ENCODE measurements around the gene SCNN1G. TPM values are rescaled to one million over a fixed set of nuclear protein-coding genes. Genes with fewer than 3 reads are reported as not detected.

Gene SCNN1G
- total RNA-seq, 1 experiment from 2014 or later = 6.3 TPM

DNA sequence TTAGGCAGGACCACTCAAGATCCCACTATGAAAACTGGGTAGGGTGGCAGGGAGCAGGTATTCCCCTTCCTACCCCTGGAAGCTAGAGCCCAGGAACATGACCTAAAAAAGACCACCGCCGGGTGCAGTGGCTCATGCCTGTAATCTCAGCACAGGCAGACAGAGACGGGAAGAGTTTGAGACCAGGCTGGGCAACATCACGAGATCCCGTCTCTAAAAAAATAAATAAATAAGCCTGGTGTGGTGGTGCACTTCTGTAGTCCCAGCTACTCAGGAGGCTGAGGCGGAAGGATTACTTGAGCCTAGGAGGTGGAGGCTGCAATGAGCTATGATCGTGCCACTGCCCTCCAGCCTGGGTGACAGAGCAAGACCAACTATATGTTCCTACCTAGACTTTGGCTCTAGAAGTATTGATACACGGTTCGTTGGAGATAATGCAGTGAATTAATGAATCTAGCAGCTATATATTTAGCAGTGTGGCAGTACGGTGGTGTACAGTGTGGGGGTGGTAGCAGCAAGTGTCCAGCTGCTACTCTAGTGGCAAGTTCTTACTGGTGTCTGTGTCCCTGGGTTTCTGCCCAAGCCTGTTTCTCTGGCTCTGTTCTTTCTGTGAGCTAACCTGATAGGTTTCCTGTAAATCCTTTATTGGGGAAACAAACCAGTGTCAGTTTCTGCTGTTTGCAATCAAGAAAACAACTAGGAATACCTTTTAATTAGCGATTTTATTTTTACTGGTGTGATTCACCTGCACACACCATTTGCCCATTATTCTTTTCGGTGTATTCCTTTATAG is 30.0 kb upstream of the SCNN1G start:
- Histone ChIP-seq H3K9me2 (replicated peaks; ENCODE audit: low read length) (no peaks in the 10 kb centered on the region), H3K27me3 (ENCODE audit: low read length) (no peaks in the 10 kb centered on the region), H2AFZ (ENCODE audit: low read length) (no peak overlapping the region), H3K36me3 (ENCODE audit: low read depth, low read length) (no peaks in the 10 kb centered on the region), H3F3A (ENCODE audit: low read length, unreplicated experiment) (no peaks in the 10 kb centered on the region), H3K27ac (ENCODE audit: low read length) (no peak overlapping the region), H3K4me2 (ENCODE audit: low read length) (no peak overlapping the region), H3K4me1 (ENCODE audit: insufficient read depth, low read length) (peaks cover 5% of the 10 kb centered on the region; the same call in 1 of the 2 replicates), H3K9me3 (ENCODE audit: low read length) (no peaks in the 10 kb centered on the region), H4K20me1 (ENCODE audit: low read length) (no peaks in the 10 kb centered on the region), H3K4me3 (ENCODE audit: low read length) (no peak overlapping the region), H3K9ac (ENCODE audit: low read length) (no peak overlapping the region), H3K79me2 (ENCODE audit: low read length) (peaks cover 10% of the 10 kb centered on the region)
- BruUV-seq (replicated peaks) = no TSS peak
- ChIA-PET CTCF (no interaction called here), POLR2A (ENCODE audit: unreplicated experiment) (no interaction called here)
- no peak for DNase-seq
- intact Hi-C loops (cut with micrococcal nuclease) = no loop called here
- no peak for ATAC-seq
- TF ChIP-seq EZH2 (IDR thresholded peaks at IDR 0.05; ENCODE audit: low read length, unreplicated experiment) = no peak
- no peak for TF ChIP-seq EZH2phosphoT487 (IDR thresholded peaks at IDR 0.05; ENCODE audit: borderline replicate concordance, low read length)
- TF ChIP-seq, protein P1, sequence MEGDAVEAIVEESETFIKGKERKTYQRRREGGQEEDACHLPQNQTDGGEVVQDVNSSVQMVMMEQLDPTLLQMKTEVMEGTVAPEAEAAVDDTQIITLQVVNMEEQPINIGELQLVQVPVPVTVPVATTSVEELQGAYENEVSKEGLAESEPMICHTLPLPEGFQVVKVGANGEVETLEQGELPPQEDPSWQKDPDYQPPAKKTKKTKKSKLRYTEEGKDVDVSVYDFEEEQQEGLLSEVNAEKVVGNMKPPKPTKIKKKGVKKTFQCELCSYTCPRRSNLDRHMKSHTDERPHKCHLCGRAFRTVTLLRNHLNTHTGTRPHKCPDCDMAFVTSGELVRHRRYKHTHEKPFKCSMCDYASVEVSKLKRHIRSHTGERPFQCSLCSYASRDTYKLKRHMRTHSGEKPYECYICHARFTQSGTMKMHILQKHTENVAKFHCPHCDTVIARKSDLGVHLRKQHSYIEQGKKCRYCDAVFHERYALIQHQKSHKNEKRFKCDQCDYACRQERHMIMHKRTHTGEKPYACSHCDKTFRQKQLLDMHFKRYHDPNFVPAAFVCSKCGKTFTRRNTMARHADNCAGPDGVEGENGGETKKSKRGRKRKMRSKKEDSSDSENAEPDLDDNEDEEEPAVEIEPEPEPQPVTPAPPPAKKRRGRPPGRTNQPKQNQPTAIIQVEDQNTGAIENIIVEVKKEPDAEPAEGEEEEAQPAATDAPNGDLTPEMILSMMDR (conservative IDR thresholded peaks at IDR 0.05; ENCODE audit: low read depth, low read length) = no peak

DNA sequence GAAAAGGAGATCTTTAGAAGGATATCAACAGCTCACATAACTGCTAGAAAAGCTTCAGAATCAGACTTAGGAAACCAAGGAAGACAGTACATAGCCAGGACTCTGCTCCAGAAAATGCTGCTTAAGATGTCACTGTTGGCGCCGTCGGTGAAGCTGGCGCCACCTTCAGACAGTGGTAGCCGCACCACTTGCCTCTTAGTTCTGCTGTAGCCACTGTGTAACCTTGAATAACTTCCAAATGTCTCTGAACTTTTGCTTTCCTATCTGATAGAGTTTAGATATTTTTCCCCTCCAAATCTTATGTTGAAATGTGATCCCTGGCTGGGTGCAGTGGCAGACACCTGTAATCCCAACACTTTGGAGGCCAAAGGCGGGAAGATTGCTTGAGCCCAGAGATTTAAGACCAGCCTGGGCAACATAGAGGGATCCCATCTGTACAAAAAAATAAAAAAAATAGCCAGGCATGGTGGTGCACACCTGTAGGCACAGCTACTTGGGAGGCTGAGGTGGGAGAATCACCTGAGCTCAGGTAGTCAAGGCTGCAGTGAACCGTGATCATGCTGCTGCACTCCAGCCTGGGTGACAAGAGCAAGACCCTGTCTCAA is 27.0 kb upstream of the SCNN1G start:
- DNase-seq = peak; percentile 37
- ChIA-PET CTCF (no interaction called here), POLR2A (ENCODE audit: unreplicated experiment) (no interaction called here)
- intact Hi-C loops (cut with micrococcal nuclease) = no loop called here
- peak overlapping the region; percentile 53; the same call in 1 of the 2 replicates for H2AFZ ChIP-seq (ENCODE audit: low read length)
- H3K4me3 ChIP-seq (ENCODE audit: low read length) = no peak overlapping the region
- H3K4me1 ChIP-seq (ENCODE audit: insufficient read depth, low read length) = no peaks in the 10 kb centered on the region
- H3K36me3 ChIP-seq (ENCODE audit: low read depth, low read length) = no peaks in the 10 kb centered on the region
- no peaks in the 10 kb centered on the region for H3K9me3 ChIP-seq (ENCODE audit: low read length)
- H3K4me2 ChIP-seq (ENCODE audit: low read length) = no peak overlapping the region
- no peaks in the 10 kb centered on the region for H3K79me2 ChIP-seq (ENCODE audit: low read length)
- no peaks in the 10 kb centered on the region for H3K9me2 ChIP-seq (replicated peaks; ENCODE audit: low read length)
- H3K9ac ChIP-seq (ENCODE audit: low read length) = no peak overlapping the region
- H3K27me3 ChIP-seq (ENCODE audit: low read length) = no peaks in the 10 kb centered on the region
- peak; percentile 24; the same call in 1 of the 2 replicates for ATAC-seq
- no TSS peak for BruUV-seq (replicated peaks)
- H3F3A ChIP-seq (ENCODE audit: low read length, unreplicated experiment) = no peaks in the 10 kb centered on the region
- H4K20me1 ChIP-seq (ENCODE audit: low read length) = no peaks in the 10 kb centered on the region
- TF ChIP-seq, protein P1 (conservative IDR thresholded peaks at IDR 0.05; ENCODE audit: low read depth, low read length) = peak; percentile 61
- no peak for TF ChIP-seq EZH2phosphoT487 (IDR thresholded peaks at IDR 0.05; ENCODE audit: borderline replicate concordance, low read length)
- H3K27ac ChIP-seq (ENCODE audit: low read length) = no peak overlapping the region

DNA sequence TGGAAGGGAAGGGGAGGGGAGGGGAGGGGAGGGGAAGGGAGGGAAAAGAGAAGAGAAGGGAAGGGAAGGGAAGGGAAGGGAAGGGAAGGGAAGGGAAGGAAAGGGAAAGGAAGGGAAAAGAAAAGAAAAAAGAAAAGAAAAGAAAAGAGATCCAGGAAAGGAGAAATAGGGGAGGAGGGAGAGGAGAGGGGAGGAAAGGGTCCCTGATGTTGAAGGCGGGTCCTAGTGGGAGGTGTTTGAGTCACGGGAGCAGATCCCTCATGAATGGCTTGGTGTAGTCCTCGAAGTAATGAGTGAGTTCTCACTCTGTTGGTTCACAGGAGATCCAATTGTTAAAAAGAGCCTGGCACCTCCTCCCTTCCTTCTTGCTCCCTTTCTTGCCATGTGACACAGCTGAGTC is 26.4 kb upstream of the SCNN1G start:
- no peaks in the 10 kb centered on the region for H3K9me3 ChIP-seq (ENCODE audit: low read length)
- intact Hi-C loops (cut with micrococcal nuclease) = no loop called here
- H3K4me1 ChIP-seq (ENCODE audit: insufficient read depth, low read length) = no peaks in the 10 kb centered on the region
- BruUV-seq (replicated peaks) = no TSS peak
- H3K4me3 ChIP-seq (ENCODE audit: low read length) = no peak overlapping the region
- no peaks in the 10 kb centered on the region for H3K27me3 ChIP-seq (ENCODE audit: low read length)
- no peak overlapping the region for H3K9ac ChIP-seq (ENCODE audit: low read length)
- no peaks in the 10 kb centered on the region for H3K79me2 ChIP-seq (ENCODE audit: low read length)
- no peaks in the 10 kb centered on the region for H4K20me1 ChIP-seq (ENCODE audit: low read length)
- DNase-seq (no peak), ATAC-seq (no peak)
- POLR2A ChIA-PET (ENCODE audit: unreplicated experiment) = no interaction called here
- no peaks in the 10 kb centered on the region for H3K9me2 ChIP-seq (replicated peaks; ENCODE audit: low read length)
- CTCF ChIA-PET = no interaction called here
- TF ChIP-seq, protein P1 (conservative IDR thresholded peaks at IDR 0.05; ENCODE audit: low read depth, low read length) = no peak
- TF ChIP-seq EZH2phosphoT487 (IDR thresholded peaks at IDR 0.05; ENCODE audit: borderline replicate concordance, low read length) (no peak), EZH2 (IDR thresholded peaks at IDR 0.05; ENCODE audit: low read length, unreplicated experiment) (no peak)
- H3K36me3 ChIP-seq (ENCODE audit: low read depth, low read length) = no peaks in the 10 kb centered on the region
- H3F3A ChIP-seq (ENCODE audit: low read length, unreplicated experiment) = no peaks in the 10 kb centered on the region
- no peak overlapping the region for H2AFZ ChIP-seq (ENCODE audit: low read length)
- H3K4me2 ChIP-seq (ENCODE audit: low read length) = no peak overlapping the region
- no peak overlapping the region for H3K27ac ChIP-seq (ENCODE audit: low read length)
